Measurements from ENCODE around the gene ARSG. TPM values are rescaled to one million over a fixed set of nuclear protein-coding genes. Genes with fewer than 3 reads are reported as not detected.
A peak's percentile ranks its signal among the peaks of the same experiment; 100 is the strongest.

The ARSG gene
- total and polyA plus RNA-seq, 2 donors (not counting 1 experiment from before 2014, with no cell fraction given), result 5.5 to 18.4 TPM

DNA sequence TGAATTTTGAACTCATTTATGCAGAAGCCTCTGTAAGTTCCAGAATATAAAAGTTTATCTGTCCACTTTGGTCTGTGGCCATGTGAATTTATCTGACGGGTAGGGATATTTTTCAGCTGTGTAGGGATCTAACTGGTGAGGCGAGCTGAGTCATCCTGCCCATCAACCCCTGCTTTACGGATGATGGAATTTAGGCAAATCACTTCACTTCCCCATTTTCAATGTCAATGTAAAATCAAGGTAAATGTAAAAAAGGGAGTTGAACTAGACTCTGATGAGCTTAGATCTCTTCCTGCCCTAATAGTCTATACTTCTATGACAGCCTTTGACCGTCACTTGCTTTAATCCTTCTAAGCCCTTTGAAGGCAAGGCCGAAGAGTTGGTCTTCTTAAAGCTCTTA lies 2.9 kb upstream of the ARSG start:
- POLR2A ChIA-PET, result interaction anchor here (0.7 to 2.5 kb wide), 4 partner anchors 41 to 169 kb away, joined by 3 to 11 read pairs (median 5); partner anchors contain the start of genes AMZ2 and WIPI1
- H3K4me1 Mint-ChIP-seq, result peaks cover 42% of the 10 kb centered on the region
- Histone ChIP-seq H3K9ac (ENCODE audit: low read length) (peak overlapping the region; percentile 25), H3K4me1 (ENCODE audit: control insufficient read depth in 2 of 2, insufficient read depth in 2 of 2, low read length in 2 of 2) (peaks cover 31 to 43% of the 10 kb centered on the region in 2 donors), H3K79me2 (ENCODE audit: control insufficient read depth, insufficient read depth, low read length) (no peaks in the 10 kb centered on the region), H2AFZ (ENCODE audit: insufficient read depth, low read depth, low read length, poor library complexity, severe bottlenecking) (peak overlapping the region; percentile 10), H3K27ac (ENCODE audit: low read length in 2 of 2) (peak overlapping the region; percentile 65 to 88), H3K4me3 (ENCODE audit: control extremely low read depth in 1 of 5, extremely low read depth in 1 of 5, insufficient read depth in 1 of 5, low read depth in 2 of 5, low read length in 4 of 5) (peak overlapping the region in 1 of 5 experiments; percentile 23), H3K27me3 (replicated peaks in 1 of 4; ENCODE audit: control extremely low read depth in 1 of 4, control insufficient read depth in 3 of 4, insufficient read depth in 4 of 4, low read length in 3 of 4) (no peaks in the 10 kb centered on the region), H3K9me3 (ENCODE audit: control extremely low read depth in 1 of 3, control insufficient read depth in 2 of 3, insufficient read depth in 1 of 3, low read length in 2 of 3) (no peaks in the 10 kb centered on the region), H3K36me3 (replicated peaks in 1 of 2; ENCODE audit: control extremely low read depth in 1 of 2, control insufficient read depth in 1 of 2, extremely low read depth in 1 of 2, insufficient read depth in 2 of 2, low read length in 1 of 2) (no peaks in the 10 kb centered on the region), H4K20me1 (ENCODE audit: control insufficient read depth, insufficient read depth, low read length, poor library complexity, severe bottlenecking) (no peaks in the 10 kb centered on the region), H3K4me2 (replicated peaks; ENCODE audit: low read depth, low read length, poor library complexity, severe bottlenecking) (peak overlapping the region; percentile 84)
- H3K27ac Mint-ChIP-seq, result peak overlapping the region; percentile 39
- H3K4me3 Mint-ChIP-seq, result peak overlapping the region; percentile 95
- ATAC-seq (ENCODE audit: low read depth), result peak; percentile 22
- TF ChIP-seq, protein P1, sequence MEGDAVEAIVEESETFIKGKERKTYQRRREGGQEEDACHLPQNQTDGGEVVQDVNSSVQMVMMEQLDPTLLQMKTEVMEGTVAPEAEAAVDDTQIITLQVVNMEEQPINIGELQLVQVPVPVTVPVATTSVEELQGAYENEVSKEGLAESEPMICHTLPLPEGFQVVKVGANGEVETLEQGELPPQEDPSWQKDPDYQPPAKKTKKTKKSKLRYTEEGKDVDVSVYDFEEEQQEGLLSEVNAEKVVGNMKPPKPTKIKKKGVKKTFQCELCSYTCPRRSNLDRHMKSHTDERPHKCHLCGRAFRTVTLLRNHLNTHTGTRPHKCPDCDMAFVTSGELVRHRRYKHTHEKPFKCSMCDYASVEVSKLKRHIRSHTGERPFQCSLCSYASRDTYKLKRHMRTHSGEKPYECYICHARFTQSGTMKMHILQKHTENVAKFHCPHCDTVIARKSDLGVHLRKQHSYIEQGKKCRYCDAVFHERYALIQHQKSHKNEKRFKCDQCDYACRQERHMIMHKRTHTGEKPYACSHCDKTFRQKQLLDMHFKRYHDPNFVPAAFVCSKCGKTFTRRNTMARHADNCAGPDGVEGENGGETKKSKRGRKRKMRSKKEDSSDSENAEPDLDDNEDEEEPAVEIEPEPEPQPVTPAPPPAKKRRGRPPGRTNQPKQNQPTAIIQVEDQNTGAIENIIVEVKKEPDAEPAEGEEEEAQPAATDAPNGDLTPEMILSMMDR (IDR thresholded peaks at IDR 0.05), result no peak
- TF ChIP-seq EZH2 (IDR thresholded peaks at IDR 0.05; ENCODE audit: borderline replicate concordance, insufficient read depth, low read depth, low read length, poor library complexity, severe bottlenecking), result no peak
- 20% methylated on average over 2 of the region's 5 CpGs for WGBS (ENCODE audit: insufficient coverage)
- H3K27me3 Mint-ChIP-seq, result no peaks in the 10 kb centered on the region
- peak; percentile 84 for DNase-seq
- CTCF ChIA-PET, result interaction anchor here (0.6 to 7.1 kb wide), 6 partner anchors 12 to 174 kb away, joined by 3 to 40 read pairs (median 4); no protein-coding TSS in a partner anchor
- no peaks in the 10 kb centered on the region for H3K9me3 Mint-ChIP-seq (ENCODE audit: insufficient read depth)
- intact Hi-C loops (cut with micrococcal nuclease), result no loop called here

DNA sequence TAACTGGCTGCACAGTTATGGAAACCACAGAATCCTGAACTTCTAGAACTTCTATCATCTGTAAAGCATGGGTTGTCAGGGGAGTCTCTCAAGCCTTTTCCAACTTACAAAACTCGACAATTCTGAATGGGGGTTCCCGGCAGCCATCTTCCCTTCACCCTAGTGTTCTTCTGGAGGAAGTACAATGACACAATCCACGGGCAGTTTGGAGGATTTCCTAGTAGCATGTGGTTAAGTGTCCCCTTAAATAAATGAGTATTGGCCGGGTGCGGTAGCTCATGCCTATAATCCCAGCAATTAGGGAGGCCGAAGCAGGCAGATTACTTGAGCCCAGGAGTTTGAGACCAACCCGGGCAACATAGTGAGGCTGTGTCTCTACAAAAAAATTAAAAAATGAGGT lies 2.5 kb upstream of the ARSG start:
- H3K4me1 Mint-ChIP-seq, result peaks cover 42% of the 10 kb centered on the region
- WGBS (ENCODE audit: insufficient coverage), result 20% methylated on average over 4 of the region's 7 CpGs
- H4K20me1 ChIP-seq (ENCODE audit: control insufficient read depth, insufficient read depth, low read length, poor library complexity, severe bottlenecking), result no peaks in the 10 kb centered on the region
- peak overlapping the region; percentile 39 for H3K27ac Mint-ChIP-seq
- H3K4me2 ChIP-seq (replicated peaks; ENCODE audit: low read depth, low read length, poor library complexity, severe bottlenecking), result peak overlapping the region; percentile 84
- peaks cover 31 to 43% of the 10 kb centered on the region in 2 donors for H3K4me1 ChIP-seq (ENCODE audit: control insufficient read depth in 2 of 2, insufficient read depth in 2 of 2, low read length in 2 of 2)
- CTCF ChIA-PET, result interaction anchor here (0.6 to 7.1 kb wide), 6 partner anchors 11 to 173 kb away, joined by 3 to 40 read pairs (median 4); no protein-coding TSS in a partner anchor
- peak overlapping the region; percentile 95 for H3K4me3 Mint-ChIP-seq
- POLR2A ChIA-PET, result interaction anchor here (1.0 to 2.5 kb wide), 4 partner anchors 41 to 209 kb away, joined by 3 to 11 read pairs (median 4); partner anchors contain the start of genes AMZ2 and WIPI1
- H3K27me3 Mint-ChIP-seq, result no peaks in the 10 kb centered on the region
- H3K27ac ChIP-seq (ENCODE audit: low read length in 2 of 2), result peak overlapping the region; percentile 65 to 88
- H3K9me3 Mint-ChIP-seq (ENCODE audit: insufficient read depth), result no peaks in the 10 kb centered on the region
- H3K36me3 ChIP-seq (replicated peaks in 1 of 2; ENCODE audit: control extremely low read depth in 1 of 2, control insufficient read depth in 1 of 2, extremely low read depth in 1 of 2, insufficient read depth in 2 of 2, low read length in 1 of 2), result no peaks in the 10 kb centered on the region
- H3K4me3 ChIP-seq (ENCODE audit: control extremely low read depth in 1 of 5, extremely low read depth in 1 of 5, insufficient read depth in 1 of 5, low read depth in 2 of 5, low read length in 4 of 5), result peak overlapping the region in 1 of 5 experiments; percentile 23
- no peaks in the 10 kb centered on the region for H3K27me3 ChIP-seq (replicated peaks in 1 of 4; ENCODE audit: control extremely low read depth in 1 of 4, control insufficient read depth in 3 of 4, insufficient read depth in 4 of 4, low read length in 3 of 4)
- ATAC-seq (ENCODE audit: low read depth), result no peak
- TF ChIP-seq, protein P1 (IDR thresholded peaks at IDR 0.05), result peak; percentile 35
- TF ChIP-seq EZH2 (IDR thresholded peaks at IDR 0.05; ENCODE audit: borderline replicate concordance, insufficient read depth, low read depth, low read length, poor library complexity, severe bottlenecking), result no peak
- DNase-seq, result no peak
- peak overlapping the region; percentile 25 for H3K9ac ChIP-seq (ENCODE audit: low read length)
- no peaks in the 10 kb centered on the region for H3K79me2 ChIP-seq (ENCODE audit: control insufficient read depth, insufficient read depth, low read length)
- H3K9me3 ChIP-seq (ENCODE audit: control extremely low read depth in 1 of 3, control insufficient read depth in 2 of 3, insufficient read depth in 1 of 3, low read length in 2 of 3), result no peaks in the 10 kb centered on the region
- intact Hi-C loops (cut with micrococcal nuclease), result no loop called here
- H2AFZ ChIP-seq (ENCODE audit: insufficient read depth, low read depth, low read length, poor library complexity, severe bottlenecking), result peak overlapping the region; percentile 10

Data from B cell (primary cell).